Aorta (tissue), 5 donors: ENCODE measurements around the gene HBEGF. TPM values are rescaled to one million over a fixed set of nuclear protein-coding genes. Genes with fewer than 3 reads are reported as not detected.
"Not testable (repeated sequence)": the region's sequence is repeated elsewhere in the genome, so short reads cannot be mapped to it uniquely, and the experiment has no call there.

Experiments used
- ATAC-seq: fragments of 200-7000 bp; cut with Tn5 transposase; one replicate; pipeline ENCODE4 v1.9.1; 2022; ENCODE audit warnings: moderate library complexity; ENCODE audit not compliant: low FRiP score
- DNase-seq, 2 donors: peaks; one replicate each; pipeline ENCODE4 v3.0.0-alpha.2; 2020
- H3K27ac ChIP-seq, 2 donors: one replicate each; pipeline ENCODE4 v1.5.1; 2013; ENCODE audit warnings: low read length in 2 of 2, mild to moderate bottlenecking in 2 of 2, moderate library complexity in 2 of 2, control low read depth in 1 of 2, inconsistent platforms in 1 of 2, low read depth in 1 of 2
- H3K27me3 ChIP-seq, 2 donors: one replicate each; pipeline ENCODE4 v1.6.1; 2013; ENCODE audit warnings: control low read depth in 1 of 2, low read length in 1 of 2, mild to moderate bottlenecking in 1 of 2, moderate library complexity in 1 of 2; ENCODE audit not compliant: insufficient read depth in 2 of 2, control insufficient read depth in 1 of 2
- H3K36me3 ChIP-seq, 2 donors: one replicate each; pipeline ENCODE4 v1.6.1; 2013; ENCODE audit warnings: control low read depth in 1 of 2, low read length in 1 of 2, mild to moderate bottlenecking in 1 of 2; ENCODE audit not compliant: insufficient read depth in 2 of 2, control insufficient read depth in 1 of 2
- H3K4me1 ChIP-seq, 2 donors: one replicate each; pipeline ENCODE4 v1.6.1; 2013; ENCODE audit warnings: low read length in 2 of 2, control low read depth in 1 of 2, mild to moderate bottlenecking in 1 of 2, moderate library complexity in 1 of 2; ENCODE audit not compliant: insufficient read depth in 2 of 2, control insufficient read depth in 1 of 2
- H3K4me3 ChIP-seq, 2 donors: one replicate each; pipeline ENCODE4 v1.5.1; 2013; ENCODE audit warnings: low read length in 2 of 2, control low read depth in 1 of 2, mild to moderate bottlenecking in 1 of 2
- H3K9me3 ChIP-seq: one replicate; pipeline ENCODE4 v1.6.1; 2013; ENCODE audit warnings: mild to moderate bottlenecking, low read length; ENCODE audit not compliant: control insufficient read depth
- WGBS, 2 donors: extraction: QIAGEN DNeasy Blood & Tissue Kit; methylation state at CpG; one replicate each; pipeline ENCODE4 v1.1.7; 2013; 5-methylcytosine and 5-hydroxymethylcytosine counted together
- intact Hi-C, 2 donors: fragments of 100-400 bp; cut with DNase I; formaldehyde crosslinking; loops; one replicate each; pipeline versions ENCODE4 v1.14.2 to v1.15.0; 2022
- polyA plus RNA-seq, 2 donors: library from polyadenylated mRNA; stranded (reverse); fragments of 200-250 nt; gene quantifications; one replicate each; pipeline ENCODE4 v1.2.3, GENCODE V29; 2013
- total RNA-seq, 2 donors: library from RNA; stranded (reverse); fragmentation: NEBNext Ultra II Directional; extraction: Animal tissue kit (Norgen Biotek cat#: 25700); gene quantifications; one replicate each; pipeline ENCODE4 v1.2.1, GENCODE V29; 2021
- donor health status: healthy with polysubstance abuse.
- donor health status: Bipolar disorder and iron deficiency.
- donor health status: DM: no; HTN: no; CAD: no.
- donor health status: DM: no; HTN: no; CAD: no.
- donor health status: DM: yes; HTN: yes; CAD: no.

Gene HBEGF
- total and polyA plus RNA-seq, 4 donors, result 2.0 to 30.2 (median 8.4) TPM

- intact Hi-C loops, result loop anchor here in 1 of 2 donors (5.0 kb wide), 1 partner anchor 42 kb away; the partner anchor contains the start of gene PFDN1
Observed at GRCh38 chr5:140343849-140344248, 2.6 kb downstream of the HBEGF start.

GRCh38 chr5:140342896-140343295, 3.5 kb downstream of the HBEGF start:
- no peak for DNase-seq
- Histone ChIP-seq H3K9me3 (no peaks in the 10 kb centered on the region), H3K36me3 (no peaks in the 10 kb centered on the region), H3K27me3 (no peaks in the 10 kb centered on the region), H3K4me1 (no peaks in the 10 kb centered on the region), H3K4me3 (no peak overlapping the region), H3K27ac (no peak overlapping the region)
- WGBS, 2 donors, result 88 to 100% methylated on average over 1 of the region's 1 CpG
- ATAC-seq, result no peak
- intact Hi-C loops, result loop anchor here in 1 of 2 donors (5.0 kb wide), 1 partner anchor 41 kb away; the partner anchor contains the start of gene PFDN1

More at GRCh38 chr5:140343849-140344248, 2.6 kb downstream of the HBEGF start:
- not testable (repeated sequence) for H3K36me3 ChIP-seq, H3K4me1 ChIP-seq, H3K9me3 ChIP-seq, H3K27ac ChIP-seq, ATAC-seq, H3K27me3 ChIP-seq, DNase-seq, H3K4me3 ChIP-seq
- 96 to 97% methylated on average over 8 of the region's 8 CpGs for WGBS, 2 donors

- ATAC-seq (no peak), DNase-seq (peak in 1 of 2 donors; percentile 58)
- Histone ChIP-seq H3K4me1 (no peaks in the 10 kb centered on the region), H3K27ac (no peak overlapping the region), H3K4me3 (no peak overlapping the region), H3K9me3 (no peaks in the 10 kb centered on the region), H3K27me3 (no peaks in the 10 kb centered on the region), H3K36me3 (no peaks in the 10 kb centered on the region)
- WGBS, 2 donors, result 83 to 87% methylated on average over 6 of the region's 6 CpGs
- intact Hi-C loops, result loop anchor here in 1 of 2 donors (5.0 kb wide), 1 partner anchor 40 kb away; the partner anchor contains the start of gene PFDN1
Observed at GRCh38 chr5:140342287-140342686, 4.1 kb downstream of the HBEGF start.

- Histone ChIP-seq H3K36me3 (no peaks in the 10 kb centered on the region), H3K9me3 (no peaks in the 10 kb centered on the region), H3K27ac (no peak overlapping the region), H3K4me3 (no peak overlapping the region), H3K4me1 (no peaks in the 10 kb centered on the region), H3K27me3 (no peaks in the 10 kb centered on the region)
- DNase-seq (peak; percentile 78 to 92), ATAC-seq (peak; percentile 77)
- WGBS, 2 donors, result 5 to 7% methylated on average over 5 of the region's 5 CpGs
- intact Hi-C loops, result loop anchor here in 1 of 2 donors (5.0 kb wide), 1 partner anchor 39 kb away; the partner anchor contains the start of gene PFDN1
Observed at GRCh38 chr5:140341591-140341990, 4.8 kb downstream of the HBEGF start.

- no peaks in the 10 kb centered on the region for H3K36me3 ChIP-seq
- intact Hi-C loops, result loop anchor here in 1 of 2 donors (5.0 kb wide), 1 partner anchor 38 kb away; the partner anchor contains the start of gene PFDN1
- no peak overlapping the region for H3K27ac ChIP-seq
- no peaks in the 10 kb centered on the region for H3K9me3 ChIP-seq
- no peak for ATAC-seq
- DNase-seq, result no peak
- H3K27me3 ChIP-seq, result no peaks in the 10 kb centered on the region
- H3K4me3 ChIP-seq, result no peak overlapping the region
- H3K4me1 ChIP-seq, result no peaks in the 10 kb centered on the region
Observed at GRCh38 chr5:140340605-140341121, 5.7 kb downstream of the HBEGF start.

- 86 to 90% methylated on average over 4 of the region's 4 CpGs for WGBS, 2 donors
- no peak overlapping the region for H3K4me3 ChIP-seq
- H3K9me3 ChIP-seq, result no peaks in the 10 kb centered on the region
- no peaks in the 10 kb centered on the region for H3K27me3 ChIP-seq
- no peaks in the 10 kb centered on the region for H3K36me3 ChIP-seq
- no peaks in the 10 kb centered on the region for H3K4me1 ChIP-seq
- intact Hi-C loops, result loop anchor here in 1 of 2 donors (5.0 kb wide), 1 partner anchor 37 kb away; the partner anchor contains the start of gene PFDN1
- no peak overlapping the region for H3K27ac ChIP-seq
- ATAC-seq, result no peak
- DNase-seq, result no peak
Observed at GRCh38 chr5:140339636-140340035, 6.8 kb downstream of the HBEGF start.

- Histone ChIP-seq H3K4me3 (no peak overlapping the region), H3K4me1 (no peaks in the 10 kb centered on the region), H3K27me3 (no peaks in the 10 kb centered on the region), H3K9me3 (no peaks in the 10 kb centered on the region), H3K36me3 (no peaks in the 10 kb centered on the region), H3K27ac (no peak overlapping the region)
- no peak for DNase-seq
- 81 to 92% methylated on average over 2 of the region's 2 CpGs for WGBS, 2 donors
- no peak for ATAC-seq
- intact Hi-C loops, result no loop called here
Observed at GRCh38 chr5:140338908-140339307, 7.5 kb downstream of the HBEGF start.

- Histone ChIP-seq H3K4me1 (no peaks in the 10 kb centered on the region), H3K27ac (no peak overlapping the region), H3K9me3 (no peaks in the 10 kb centered on the region), H3K36me3 (no peaks in the 10 kb centered on the region), H3K4me3 (no peak overlapping the region), H3K27me3 (no peaks in the 10 kb centered on the region)
- DNase-seq (no peak), ATAC-seq (no peak)
- intact Hi-C loops, result no loop called here
- 57 to 59% methylated on average over 3 of the region's 3 CpGs for WGBS, 2 donors
Observed at GRCh38 chr5:140338336-140338735, 8.1 kb downstream of the HBEGF start.

GRCh38 chr5:140337880-140338279, 8.5 kb downstream of the HBEGF start:
- intact Hi-C loops, result no loop called here
- WGBS, 2 donors, result 99 to 100% methylated on average over 1 of the region's 1 CpG
- no peaks in the 10 kb centered on the region for H3K4me1 ChIP-seq
- DNase-seq (no peak), ATAC-seq (no peak)
- H3K9me3 ChIP-seq, result no peaks in the 10 kb centered on the region
- H3K4me3 ChIP-seq, result no peak overlapping the region
- H3K27ac ChIP-seq, result no peak overlapping the region
- no peaks in the 10 kb centered on the region for H3K36me3 ChIP-seq
- H3K27me3 ChIP-seq, result no peaks in the 10 kb centered on the region
